ENCODE data around the gene PPP1R3A.

PPP1R3A gene

GRCh38 chr7:113875224-113875623 lies 43.6 kb downstream of the PPP1R3A start:
- DNase-seq = no peak

- DNase-seq = no peak
These were observed 45.2 kb downstream of the PPP1R3A start for GRCh38 chr7:113873554-113874151.

- no peak for DNase-seq
These were observed 45.8 kb downstream of the PPP1R3A start for GRCh38 chr7:113872981-113873380.

GRCh38 chr7:113867325-113867724 lies 51.5 kb downstream of the PPP1R3A start:
- DNase-seq = no peak

GRCh38 chr7:113856010-113856409 lies 62.8 kb downstream of the PPP1R3A start:
- DNase-seq = no peak

GRCh38 chr7:113840954-113841353 lies 77.9 kb downstream of the PPP1R3A start:
- no peak for DNase-seq

GRCh38 chr7:113835367-113835766 lies 83.4 kb downstream of the PPP1R3A start:
- no peak for DNase-seq

DNA sequence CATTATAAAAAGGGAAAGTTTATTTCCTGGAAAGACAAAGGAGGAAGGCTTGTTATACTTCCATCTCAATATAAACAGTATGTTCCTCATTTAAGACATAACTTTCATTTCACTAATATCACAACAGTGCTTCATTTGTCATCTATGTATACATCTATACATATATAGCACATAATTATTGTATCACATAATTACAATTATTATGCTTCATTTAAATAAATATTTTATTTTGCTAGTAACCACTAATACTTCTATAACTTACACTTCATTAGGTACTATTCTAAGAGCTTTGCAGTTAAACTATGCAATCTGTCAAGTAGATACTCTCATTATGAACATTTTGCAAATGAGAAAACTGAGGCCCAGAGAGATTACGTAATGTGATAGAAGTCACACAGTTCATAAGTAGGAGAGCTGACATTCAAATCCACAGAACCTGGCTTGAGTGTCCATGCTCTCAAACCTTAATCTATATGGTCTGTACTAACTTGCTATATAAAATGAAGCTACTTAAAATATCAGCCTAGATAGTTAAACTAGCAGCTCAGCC lies 86.5 kb downstream of the PPP1R3A start:
- no peak for DNase-seq

- DNase-seq = no peak
These were observed 87.3 kb downstream of the PPP1R3A start for GRCh38 chr7:113831556-113831955.

DNA sequence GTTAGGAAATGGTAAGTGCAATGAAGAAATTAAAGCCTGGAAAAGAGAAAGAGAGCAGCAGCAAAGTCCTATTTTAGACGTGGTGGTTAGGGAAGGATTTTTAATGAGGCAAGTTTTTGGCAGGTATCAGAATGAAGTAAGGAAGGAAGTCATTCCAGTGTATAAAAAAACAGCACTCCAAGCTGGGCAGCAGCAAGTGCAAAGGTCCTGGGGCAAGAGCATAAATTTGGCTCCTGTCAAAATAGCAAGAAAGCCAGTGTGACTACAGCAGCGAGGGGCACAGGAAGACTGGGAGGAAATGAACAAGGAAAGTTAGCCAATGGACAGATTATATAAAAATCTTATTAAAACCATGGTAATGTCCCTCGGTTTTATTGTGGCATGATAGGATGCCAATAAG lies 90.2 kb downstream of the PPP1R3A start:
- no peak for DNase-seq
